HCT116 (cell line): ENCODE results near the gene ENPP5. TPM values are rescaled to one million over a fixed set of nuclear protein-coding genes. Genes with fewer than 3 reads are reported as not detected.
"Not testable (repeated sequence)": the region's sequence is repeated elsewhere in the genome, so short reads cannot be mapped to it uniquely, and the experiment has no call there.

ENCODE experiments used
- ATAC-seq: fragments of 200-7000 bp; cut with Tn5 transposase; 2 replicates; pipeline ENCODE4 v1.9.1; 2020; ENCODE audit warnings: mild to moderate bottlenecking, moderate library complexity
- BruUV-seq: library from RNA; stranded (reverse); fragments of 400-500 nt; replicated peaks from 2 replicates; lab custom pipeline; 2021; lab: Mats Ljungman, UMichigan
- CTCF ChIA-PET: fragments of 300-600 bp; sonication (Branson Sonifier 250); formaldehyde crosslinking; loops from one replicate; lab custom pipeline; 2021; ENCODE audit warnings: antibody characterized with exemption; lab: Charles Lee
- POLR2A ChIA-PET: fragments of 300-600, 350-600 bp; sonication (Branson Sonifier 250); formaldehyde crosslinking; loops from one replicate; lab custom pipeline; 2021; ENCODE audit warnings: antibody characterized with exemption; lab: Charles Lee
- RAD21 ChIA-PET, 2 experiments: fragments of 300-600 bp; sonication (Branson Sonifier 250); formaldehyde crosslinking; loops; one replicate each; lab custom pipeline; 2023; ENCODE audit warnings: low total read pairs in 2 of 2; ENCODE audit not compliant: uncharacterized antibody in 2 of 2, unreplicated experiment in 2 of 2, low non-redundant PET in 1 of 2; lab: Charles Lee
- DNase-seq: peaks from one replicate; pipeline ENCODE4 v3.0.0-alpha.2; 2010; ENCODE audit warnings: low read depth, low spot score
- H2AFZ ChIP-seq: fragments of 200-600 bp; shearing (Covaris generic), sonication (generic); 2 replicates; pipeline ENCODE4 v1.6.1; 2017; ENCODE audit warnings: low read depth, mixed run types, mixed read lengths, antibody characterized with exemption, low read length; ENCODE audit not compliant: poor library complexity, severe bottlenecking
- H3K27ac ChIP-seq: 2 replicates; pipeline ENCODE4 v1.5.1; 2012; ENCODE audit warnings: low read depth, low read length
- H3K27me3 ChIP-seq: fragments of 200-600 bp; sonication (generic); 2 replicates; pipeline ENCODE4 v1.6.1; 2016; ENCODE audit warnings: mixed run types, low read length, mixed read lengths; ENCODE audit not compliant: insufficient read depth
- H3K36me3 ChIP-seq, 2 experiments: fragments of 200-500 bp in 1 of 2; fragments of 200-600 bp in 1 of 2; sonication (Bioruptor generic) in 1 of 2; sonication (generic) in 1 of 2; 2 replicates each; pipeline versions ENCODE4 v1.5.1 to v1.6.1; 2014 to 2016; ENCODE audit warnings: low read length in 2 of 2, inconsistent platforms in 1 of 2, mixed read lengths in 1 of 2, mixed run types in 1 of 2; ENCODE audit not compliant: insufficient read depth in 2 of 2, control insufficient read depth in 1 of 2
- H3K4me1 ChIP-seq, 2 experiments: fragments of 200-600 bp in 1 of 2; sonication (generic) in 1 of 2; 2 replicates each; pipeline versions ENCODE4 v1.5.1 to v1.6.1; 2012 to 2017; ENCODE audit warnings: low read length in 2 of 2, inconsistent platforms in 1 of 2, mild to moderate bottlenecking in 1 of 2, mixed read lengths in 1 of 2, mixed run types in 1 of 2, moderate library complexity in 1 of 2; ENCODE audit not compliant: insufficient read depth in 2 of 2, control insufficient read depth in 1 of 2
- H3K4me2 ChIP-seq: fragments of 200-600 bp; sonication (generic); 2 replicates; pipeline ENCODE4 v1.6.1; 2017; ENCODE audit warnings: mixed run types, low read length, mixed read lengths
- H3K4me3 ChIP-seq, 2 experiments: fragments of 200-600 bp in 1 of 2; sonication (generic) in 1 of 2; replicated peaks in 1 of 2; 2 replicates each; pipeline ENCODE4 v1.5.1; 2011 to 2016; ENCODE audit warnings: low read length in 2 of 2, control low read depth in 1 of 2, low read depth in 1 of 2, mild to moderate bottlenecking in 1 of 2, mixed read lengths in 1 of 2, mixed run types in 1 of 2
- H3K79me2 ChIP-seq: fragments of 200-600 bp; sonication (generic); 2 replicates; pipeline ENCODE4 v1.6.1; 2017; ENCODE audit warnings: mild to moderate bottlenecking, mixed run types, low read length, moderate library complexity, mixed read lengths; ENCODE audit not compliant: insufficient read depth
- H3K9ac ChIP-seq: fragments of 200-600 bp; sonication (generic); 2 replicates; pipeline ENCODE4 v1.6.1; 2016; ENCODE audit warnings: low read length, mixed read lengths
- H3K9me2 ChIP-seq: fragments of 200-600 bp; sonication (generic), shearing (Covaris generic); 2 replicates; pipeline ENCODE4 v1.6.1; 2017; ENCODE audit warnings: mixed run types, mild to moderate bottlenecking, moderate library complexity; ENCODE audit not compliant: insufficient read depth
- H3K9me3 ChIP-seq, 2 experiments: fragments of 200-500 bp in 1 of 2; fragments of 200-600 bp in 1 of 2; sonication (Bioruptor generic) in 1 of 2; sonication (generic) in 1 of 2; 2 replicates each; pipeline ENCODE4 v1.6.1; 2014 to 2017; ENCODE audit warnings: low read length in 2 of 2, mixed read lengths in 2 of 2, inconsistent platforms in 1 of 2, low read depth in 1 of 2, mild to moderate bottlenecking in 1 of 2, mixed run types in 1 of 2, moderate library complexity in 1 of 2; ENCODE audit not compliant: control insufficient read depth in 1 of 2, insufficient read depth in 1 of 2
- H4K20me1 ChIP-seq: fragments of 200-600 bp; sonication (generic), shearing (Covaris generic); 2 replicates; pipeline ENCODE4 v1.6.1; 2017; ENCODE audit warnings: mixed run types, mild to moderate bottlenecking, moderate library complexity; ENCODE audit not compliant: insufficient read depth
- CBX3 ChIP-seq: IDR thresholded peaks from 2 replicates; pipeline ENCODE4 v1.6.1; 2012; ENCODE audit warnings: low read depth
- CTCF ChIP-seq, 3 experiments: fragments of 200-600 bp in 1 of 3; sonication (generic) in 1 of 3; IDR thresholded peaks in 2 of 3; conservative IDR thresholded peaks in 1 of 3; 2 replicates each; pipeline ENCODE4 v1.5.1; 2012 to 2017; ENCODE audit warnings: low read depth in 2 of 3, low read length in 2 of 3, antibody characterized with exemption in 1 of 3, borderline replicate concordance in 1 of 3, control low read depth in 1 of 3, mild to moderate bottlenecking in 1 of 3, mixed read lengths in 1 of 3, mixed run types in 1 of 3, moderate library complexity in 1 of 3; ENCODE audit not compliant: insufficient read depth in 1 of 3
- EGR1 ChIP-seq: IDR thresholded peaks from 2 replicates; pipeline ENCODE4 v1.6.1; 2012; ENCODE audit warnings: low read depth
- MAX ChIP-seq: IDR thresholded peaks from 2 replicates; pipeline ENCODE4 v1.6.1; 2012
- POLR2AphosphoS5 ChIP-seq: IDR thresholded peaks from 2 replicates; pipeline ENCODE4 v1.6.1; 2011; ENCODE audit warnings: mild to moderate bottlenecking, low read depth, low read length, moderate library complexity
- REST ChIP-seq: IDR thresholded peaks from 2 replicates; pipeline ENCODE4 v1.6.1; 2012; ENCODE audit warnings: low read depth
- SIN3A ChIP-seq: IDR thresholded peaks from 2 replicates; pipeline ENCODE4 v1.6.1; 2012; ENCODE audit warnings: low read depth
- SP1 ChIP-seq: IDR thresholded peaks from 2 replicates; pipeline ENCODE4 v1.6.1; 2012; ENCODE audit warnings: low read depth
- SRF ChIP-seq: IDR thresholded peaks from 2 replicates; pipeline ENCODE4 v1.6.1; 2012; ENCODE audit warnings: low read depth
- TCF7L2 ChIP-seq: IDR thresholded peaks from 2 replicates; pipeline ENCODE4 v1.7.0; 2011; ENCODE audit warnings: borderline replicate concordance, inconsistent platforms; ENCODE audit not compliant: insufficient read depth, insufficient read length; ENCODE audit errors: extremely low read depth
- YY1 ChIP-seq: IDR thresholded peaks from 2 replicates; pipeline ENCODE4 v1.6.1; 2011; ENCODE audit warnings: low read length, low read depth, moderate library complexity, mild to moderate bottlenecking; ENCODE audit not compliant: insufficient replicate concordance; ENCODE audit errors: extremely low read depth
- ZBTB33 ChIP-seq: IDR thresholded peaks from 2 replicates; pipeline ENCODE4 v1.6.1; 2011; ENCODE audit warnings: mild to moderate bottlenecking, low read length, moderate library complexity; ENCODE audit not compliant: insufficient replicate concordance; ENCODE audit errors: extremely low read depth
- intact Hi-C: fragments of 100-400 bp; cut with micrococcal nuclease; formaldehyde crosslinking; loops from 2 replicates; pipeline ENCODE4 v1.10.0; 2022
- total RNA-seq: library from RNA; stranded (reverse); gene quantifications from one replicate; pipeline ENCODE4 v1.2.1, GENCODE V29; 2021; ENCODE audit not compliant: unreplicated experiment

The ENPP5 gene
- total RNA-seq, 1 experiment from 2014 or later = 4.5 TPM

GRCh38 chr6:46119679-46120078, 51.1 kb downstream of the ENPP5 start:
- H3K4me3 ChIP-seq, H3K27me3 ChIP-seq, H3K27ac ChIP-seq, H3K9me2 ChIP-seq, H3K36me3 ChIP-seq, H2AFZ ChIP-seq, H4K20me1 ChIP-seq, DNase-seq, H3K4me1 ChIP-seq, ATAC-seq, BruUV-seq, H3K9ac ChIP-seq, intact Hi-C loops, H3K9me3 ChIP-seq, POLR2A ChIA-PET, H3K4me2 ChIP-seq, H3K79me2 ChIP-seq, RAD21 ChIA-PET: not testable (repeated sequence)
- CTCF ChIA-PET = interaction anchor here (1.1 kb wide), 1 partner anchor 96 kb away, joined by 5 read pairs; no protein-coding TSS in a partner anchor

- Histone ChIP-seq H3K79me2 (no peaks in the 10 kb centered on the region), H3K4me3 (no peak overlapping the region), H3K4me1 (peaks cover under 1 to 3% of the 10 kb centered on the region in 2 experiments; a peak in 3 of 4 replicates), H2AFZ (no peak overlapping the region), H3K4me2 (no peak overlapping the region), H3K27me3 (no peaks in the 10 kb centered on the region), H3K9me2 (no peaks in the 10 kb centered on the region), H3K36me3 (no peaks in the 10 kb centered on the region), H3K27ac (no peak overlapping the region), H3K9me3 (no peaks in the 10 kb centered on the region), H3K9ac (no peak overlapping the region), H4K20me1 (no peaks in the 10 kb centered on the region)
- intact Hi-C loops = no loop called here
- RAD21 ChIA-PET = no interaction called here
- ATAC-seq = no peak
- BruUV-seq = no TSS peak
- CTCF ChIA-PET = no interaction called here
- POLR2A ChIA-PET = no interaction called here
- DNase-seq = no peak
- TF ChIP-seq YY1 (no peak), SIN3A (no peak), MAX (no peak), POLR2AphosphoS5 (no peak), SRF (no peak), ZBTB33 (no peak), SP1 (no peak), EGR1 (no peak), CTCF (IDR thresholded peaks at IDR 0.05 in 2 of 3, conservative IDR thresholded peaks at IDR 0.05 in 1 of 3; ENCODE audit: borderline replicate concordance in 1 of 3, insufficient read depth in 1 of 3, low read depth in 2 of 3, low read length in 2 of 3) (no peak), TCF7L2 (no peak), REST (no peak), CBX3 (no peak)
Measured at GRCh38 chr6:46118836-46119235, 51.9 kb downstream of the ENPP5 start.
